K562 (cell line): ENCODE data around the gene SLC34A3. TPM values are rescaled to one million over a fixed set of nuclear protein-coding genes. Genes with fewer than 3 reads are reported as not detected.
A peak's percentile ranks its signal among the peaks of the same experiment; 100 is the strongest.

Experiments used
- C11orf30 ChIP-seq: fragments of 450-650 bp; IDR thresholded peaks from 2 replicates; pipeline ENCODE4 v1.6.1; 2016; ENCODE audit warnings: low read depth, mild to moderate bottlenecking
- CBFB ChIP-seq: sonication (generic); formaldehyde crosslinking; IDR thresholded peaks from 2 replicates; pipeline ENCODE4 v1.4.0; 2020; ENCODE audit warnings: mild to moderate bottlenecking, missing genetic modification reagents
- SMAD4 ChIP-seq: fragments of 250-450 bp; sonication (Bioruptor Pico); conservative IDR thresholded peaks from 2 replicates; pipeline ENCODE4 v1.8.0; 2021; ENCODE audit warnings: inconsistent platforms, mild to moderate bottlenecking, moderate library complexity
- U2AF1 ChIP-seq: fragments of 200-400 bp; formaldehyde crosslinking; optimal IDR thresholded peaks from 2 replicates; pipeline ENCODE3; 2017; ENCODE audit warnings: mild to moderate bottlenecking, low read depth, low read length, moderate library complexity
- ZBTB1 ChIP-seq: sonication (generic); formaldehyde crosslinking; IDR thresholded peaks from 2 replicates; pipeline ENCODE4 v1.8.1; 2023; ENCODE audit warnings: missing genetic modification reagents, low read depth, mild to moderate bottlenecking, borderline replicate concordance
- ZBTB7A ChIP-seq: IDR thresholded peaks from 2 replicates; pipeline ENCODE4 v1.6.1; 2011; ENCODE audit warnings: low read depth, mild to moderate bottlenecking, low read length, moderate library complexity, borderline replicate concordance; ENCODE audit not compliant: control insufficient read depth
- ZBTB8A ChIP-seq: fragments of 450-650 bp; IDR thresholded peaks from 2 replicates; pipeline ENCODE4 v1.6.1; 2018; ENCODE audit warnings: mild to moderate bottlenecking, moderate library complexity; ENCODE audit not compliant: partially characterized antibody
- ZNF184 ChIP-seq: sonication (generic); formaldehyde crosslinking; IDR thresholded peaks from 2 replicates; pipeline ENCODE4 v1.5.0; 2020; ENCODE audit warnings: missing genetic modification reagents
- ZNF197 ChIP-seq: fragments of 200-800 bp; sonication (Bioruptor generic); IDR thresholded peaks from 2 replicates; pipeline ENCODE4 v1.6.1; 2016; ENCODE audit warnings: low read depth, missing genetic modification characterization, missing compliant biosample characterization
- ZNF232 ChIP-seq: sonication (generic); formaldehyde crosslinking; IDR thresholded peaks from 2 replicates; pipeline ENCODE4 v1.8.0; 2022; ENCODE audit warnings: mild to moderate bottlenecking, missing genetic modification reagents
- ZNF644 ChIP-seq: fragments of 200-800 bp; sonication (Bioruptor generic); IDR thresholded peaks from 2 replicates; pipeline ENCODE4 v1.6.1; 2016; ENCODE audit warnings: low read depth, missing genetic modification characterization, missing compliant biosample characterization
- polyA plus RNA-seq, 8 experiments: library from polyadenylated mRNA; depleted of rRNA in 4 of 8; stranded (reverse) in 5 of 8; unstranded in 3 of 8; fragments of >200 nt; fragmentation: Nextera tagmentation in 2 of 8; fragmentation: Illumina TruSeq in 1 of 8; extraction: Ambion mirVana in 2 of 8; extraction: Trizol in 1 of 8; gene quantifications; 2 replicates each; pipeline versions ENCODE4 v1.2.1 to v1.2.3, GENCODE V29; 2011 to 2014; ENCODE audit warnings: inconsistent platforms in 1 of 8, missing spikeins in 1 of 8
- total RNA-seq, 7 experiments: library from RNA; depleted of rRNA in 6 of 7; stranded (reverse); fragments of >200 nt in 6 of 7; fragmentation: Illumina TruSeq in 2 of 7; extraction: Trizol in 2 of 7; gene quantifications; 2 replicates each; pipeline versions ENCODE4 v1.2.1 to v1.2.3, GENCODE V29; 2011 to 2021; ENCODE audit warnings: low replicate concordance in 1 of 7
- TF ChIP-seq, protein P1 (sequence below): sonication (generic); formaldehyde crosslinking; IDR thresholded peaks from 2 replicates; pipeline ENCODE4 v1.8.0; 2022; ENCODE audit warnings: mild to moderate bottlenecking, low read depth, missing genetic modification reagents
- TF ChIP-seq, protein P2 (sequence below): fragments of 250-450 bp; sonication (Bioruptor Pico); IDR thresholded peaks from 2 replicates; pipeline ENCODE4 v1.5.0; 2021
- TF ChIP-seq, protein P3 (sequence below): sonication (generic); formaldehyde crosslinking; IDR thresholded peaks from 2 replicates; pipeline ENCODE4 v1.8.1; 2023; ENCODE audit warnings: mild to moderate bottlenecking, missing genetic modification reagents
- TF ChIP-seq, protein P4 (sequence below): sonication (generic); formaldehyde crosslinking; IDR thresholded peaks from 2 replicates; pipeline ENCODE4 v1.8.1; 2022; ENCODE audit warnings: missing genetic modification reagents
- TF ChIP-seq, protein P5 (sequence below): sonication (generic); formaldehyde crosslinking; IDR thresholded peaks from 2 replicates; pipeline ENCODE4 v1.8.0; 2023; ENCODE audit warnings: missing genetic modification reagents, mild to moderate bottlenecking, borderline replicate concordance

Gene SLC34A3
- total and polyA plus RNA-seq, 9 of the 15 experiments (the other 6 are each of a cell fraction or from before 2014, with no cell fraction given): not detected

DNA sequence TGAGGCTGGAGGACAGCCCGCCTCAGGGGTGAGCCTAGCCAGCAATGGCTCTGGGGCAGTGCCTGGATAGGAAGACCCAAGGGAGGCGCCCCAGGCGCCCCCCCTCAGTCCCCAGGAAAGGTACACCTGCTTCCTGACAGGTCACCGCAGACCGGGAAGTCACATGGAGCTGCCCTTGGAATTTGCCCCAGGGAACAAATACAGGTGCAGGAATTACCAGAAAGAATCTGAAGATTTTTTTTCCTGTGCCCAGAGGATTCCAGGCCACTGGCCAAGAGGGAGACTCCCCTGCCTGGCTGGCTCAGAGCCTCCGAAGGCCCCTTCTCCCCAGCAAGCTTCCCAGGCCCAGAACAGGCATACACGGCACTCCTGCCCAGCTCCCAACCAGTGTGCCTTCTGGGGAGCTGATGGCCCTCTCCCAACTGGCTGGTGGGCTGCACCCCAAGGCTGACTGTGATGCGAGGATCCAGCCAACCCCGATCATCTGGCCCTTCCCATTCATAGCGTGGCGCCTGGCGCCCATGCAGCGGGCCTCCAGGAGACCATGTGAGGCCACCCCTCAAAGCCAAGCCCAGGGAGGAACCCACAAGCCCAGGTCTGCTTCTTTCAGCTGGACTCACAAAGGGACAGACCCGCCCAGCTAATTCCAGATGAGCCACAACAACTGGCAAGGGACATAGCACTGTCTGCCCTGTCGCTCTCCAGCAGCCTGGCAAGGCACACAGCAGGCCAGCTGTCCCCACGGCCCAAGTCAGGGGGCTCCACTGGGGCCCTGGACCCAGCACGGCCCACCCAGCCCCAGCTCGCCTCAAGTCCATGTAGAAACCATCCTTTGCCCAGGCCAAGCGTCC lies 32.4 kb upstream of the SLC34A3 start (continued):
- TF ChIP-seq ZBTB8A: no peak
- TF ChIP-seq, protein P1, sequence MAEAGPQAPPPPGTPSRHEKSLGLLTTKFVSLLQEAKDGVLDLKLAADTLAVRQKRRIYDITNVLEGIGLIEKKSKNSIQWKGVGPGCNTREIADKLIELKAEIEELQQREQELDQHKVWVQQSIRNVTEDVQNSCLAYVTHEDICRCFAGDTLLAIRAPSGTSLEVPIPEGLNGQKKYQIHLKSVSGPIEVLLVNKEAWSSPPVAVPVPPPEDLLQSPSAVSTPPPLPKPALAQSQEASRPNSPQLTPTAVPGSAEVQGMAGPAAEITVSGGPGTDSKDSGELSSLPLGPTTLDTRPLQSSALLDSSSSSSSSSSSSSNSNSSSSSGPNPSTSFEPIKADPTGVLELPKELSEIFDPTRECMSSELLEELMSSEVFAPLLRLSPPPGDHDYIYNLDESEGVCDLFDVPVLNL (CRISPR knock-in tag): no peak
- TF ChIP-seq ZNF184 (CRISPR knock-in tag): no peak
- TF ChIP-seq ZNF644 (tag): no peak
- no peak for TF ChIP-seq U2AF1
- TF ChIP-seq, protein P2, sequence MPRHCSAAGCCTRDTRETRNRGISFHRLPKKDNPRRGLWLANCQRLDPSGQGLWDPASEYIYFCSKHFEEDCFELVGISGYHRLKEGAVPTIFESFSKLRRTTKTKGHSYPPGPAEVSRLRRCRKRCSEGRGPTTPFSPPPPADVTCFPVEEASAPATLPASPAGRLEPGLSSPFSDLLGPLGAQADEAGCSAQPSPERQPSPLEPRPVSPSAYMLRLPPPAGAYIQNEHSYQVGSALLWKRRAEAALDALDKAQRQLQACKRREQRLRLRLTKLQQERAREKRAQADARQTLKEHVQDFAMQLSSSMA (CRISPR knock-in tag): no peak
- TF ChIP-seq C11orf30: no peak
- TF ChIP-seq, protein P3, sequence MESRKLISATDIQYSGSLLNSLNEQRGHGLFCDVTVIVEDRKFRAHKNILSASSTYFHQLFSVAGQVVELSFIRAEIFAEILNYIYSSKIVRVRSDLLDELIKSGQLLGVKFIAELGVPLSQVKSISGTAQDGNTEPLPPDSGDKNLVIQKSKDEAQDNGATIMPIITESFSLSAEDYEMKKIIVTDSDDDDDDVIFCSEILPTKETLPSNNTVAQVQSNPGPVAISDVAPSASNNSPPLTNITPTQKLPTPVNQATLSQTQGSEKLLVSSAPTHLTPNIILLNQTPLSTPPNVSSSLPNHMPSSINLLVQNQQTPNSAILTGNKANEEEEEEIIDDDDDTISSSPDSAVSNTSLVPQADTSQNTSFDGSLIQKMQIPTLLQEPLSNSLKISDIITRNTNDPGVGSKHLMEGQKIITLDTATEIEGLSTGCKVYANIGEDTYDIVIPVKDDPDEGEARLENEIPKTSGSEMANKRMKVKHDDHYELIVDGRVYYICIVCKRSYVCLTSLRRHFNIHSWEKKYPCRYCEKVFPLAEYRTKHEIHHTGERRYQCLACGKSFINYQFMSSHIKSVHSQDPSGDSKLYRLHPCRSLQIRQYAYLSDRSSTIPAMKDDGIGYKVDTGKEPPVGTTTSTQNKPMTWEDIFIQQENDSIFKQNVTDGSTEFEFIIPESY: peak; percentile 91
- TF ChIP-seq, protein P4, sequence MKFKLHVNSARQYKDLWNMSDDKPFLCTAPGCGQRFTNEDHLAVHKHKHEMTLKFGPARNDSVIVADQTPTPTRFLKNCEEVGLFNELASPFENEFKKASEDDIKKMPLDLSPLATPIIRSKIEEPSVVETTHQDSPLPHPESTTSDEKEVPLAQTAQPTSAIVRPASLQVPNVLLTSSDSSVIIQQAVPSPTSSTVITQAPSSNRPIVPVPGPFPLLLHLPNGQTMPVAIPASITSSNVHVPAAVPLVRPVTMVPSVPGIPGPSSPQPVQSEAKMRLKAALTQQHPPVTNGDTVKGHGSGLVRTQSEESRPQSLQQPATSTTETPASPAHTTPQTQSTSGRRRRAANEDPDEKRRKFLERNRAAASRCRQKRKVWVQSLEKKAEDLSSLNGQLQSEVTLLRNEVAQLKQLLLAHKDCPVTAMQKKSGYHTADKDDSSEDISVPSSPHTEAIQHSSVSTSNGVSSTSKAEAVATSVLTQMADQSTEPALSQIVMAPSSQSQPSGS (CRISPR knock-in tag): no peak
- 0 out of 2 replicates have a peak, but pooled peaks have one; percentile 24 for TF ChIP-seq CBFB (CRISPR knock-in tag)
- TF ChIP-seq ZNF232 (CRISPR knock-in tag): no peak
- TF ChIP-seq ZNF197 (CRISPR knock-in tag): no peak
- TF ChIP-seq SMAD4 (CRISPR knock-in tag): no peak
- no peak for TF ChIP-seq ZBTB1
- TF ChIP-seq ZBTB7A: peak; percentile 22; the same call in 1 of the 2 replicates
- TF ChIP-seq, protein P5, sequence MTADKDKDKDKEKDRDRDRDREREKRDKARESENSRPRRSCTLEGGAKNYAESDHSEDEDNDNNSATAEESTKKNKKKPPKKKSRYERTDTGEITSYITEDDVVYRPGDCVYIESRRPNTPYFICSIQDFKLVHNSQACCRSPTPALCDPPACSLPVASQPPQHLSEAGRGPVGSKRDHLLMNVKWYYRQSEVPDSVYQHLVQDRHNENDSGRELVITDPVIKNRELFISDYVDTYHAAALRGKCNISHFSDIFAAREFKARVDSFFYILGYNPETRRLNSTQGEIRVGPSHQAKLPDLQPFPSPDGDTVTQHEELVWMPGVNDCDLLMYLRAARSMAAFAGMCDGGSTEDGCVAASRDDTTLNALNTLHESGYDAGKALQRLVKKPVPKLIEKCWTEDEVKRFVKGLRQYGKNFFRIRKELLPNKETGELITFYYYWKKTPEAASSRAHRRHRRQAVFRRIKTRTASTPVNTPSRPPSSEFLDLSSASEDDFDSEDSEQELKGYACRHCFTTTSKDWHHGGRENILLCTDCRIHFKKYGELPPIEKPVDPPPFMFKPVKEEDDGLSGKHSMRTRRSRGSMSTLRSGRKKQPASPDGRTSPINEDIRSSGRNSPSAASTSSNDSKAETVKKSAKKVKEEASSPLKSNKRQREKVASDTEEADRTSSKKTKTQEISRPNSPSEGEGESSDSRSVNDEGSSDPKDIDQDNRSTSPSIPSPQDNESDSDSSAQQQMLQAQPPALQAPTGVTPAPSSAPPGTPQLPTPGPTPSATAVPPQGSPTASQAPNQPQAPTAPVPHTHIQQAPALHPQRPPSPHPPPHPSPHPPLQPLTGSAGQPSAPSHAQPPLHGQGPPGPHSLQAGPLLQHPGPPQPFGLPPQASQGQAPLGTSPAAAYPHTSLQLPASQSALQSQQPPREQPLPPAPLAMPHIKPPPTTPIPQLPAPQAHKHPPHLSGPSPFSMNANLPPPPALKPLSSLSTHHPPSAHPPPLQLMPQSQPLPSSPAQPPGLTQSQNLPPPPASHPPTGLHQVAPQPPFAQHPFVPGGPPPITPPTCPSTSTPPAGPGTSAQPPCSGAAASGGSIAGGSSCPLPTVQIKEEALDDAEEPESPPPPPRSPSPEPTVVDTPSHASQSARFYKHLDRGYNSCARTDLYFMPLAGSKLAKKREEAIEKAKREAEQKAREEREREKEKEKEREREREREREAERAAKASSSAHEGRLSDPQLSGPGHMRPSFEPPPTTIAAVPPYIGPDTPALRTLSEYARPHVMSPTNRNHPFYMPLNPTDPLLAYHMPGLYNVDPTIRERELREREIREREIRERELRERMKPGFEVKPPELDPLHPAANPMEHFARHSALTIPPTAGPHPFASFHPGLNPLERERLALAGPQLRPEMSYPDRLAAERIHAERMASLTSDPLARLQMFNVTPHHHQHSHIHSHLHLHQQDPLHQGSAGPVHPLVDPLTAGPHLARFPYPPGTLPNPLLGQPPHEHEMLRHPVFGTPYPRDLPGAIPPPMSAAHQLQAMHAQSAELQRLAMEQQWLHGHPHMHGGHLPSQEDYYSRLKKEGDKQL (CRISPR knock-in tag): no peak
